HEK293T (cell line): ENCODE results near the gene UBXN4.
"Not testable (repeated sequence)": the region's sequence is repeated elsewhere in the genome, so short reads cannot be mapped to it uniquely, and the experiment has no call there.

ENCODE experiments used
- CTCF ChIA-PET: fragments of 350-600 bp; formaldehyde crosslinking; extraction: SDS; loops from one replicate; lab custom pipeline; 2021; ENCODE audit warnings: antibody characterized with exemption, inconsistent platforms; lab: Yijun Ruan, JAX
- POLR2A ChIA-PET: fragments of 350-600 bp; formaldehyde crosslinking; extraction: SDS; loops from one replicate; lab custom pipeline; 2020; ENCODE audit warnings: antibody characterized with exemption, inconsistent platforms; lab: Yijun Ruan, JAX
- DNase-seq: peaks from one replicate; pipeline ENCODE4 v3.0.0; 2012; ENCODE audit warnings: mixed read lengths; ENCODE audit errors: extremely low spot score
- ARNT ChIP-seq: fragments of 450-650 bp; IDR thresholded peaks from 2 replicates; pipeline ENCODE4 v1.6.1; 2017; ENCODE audit warnings: mild to moderate bottlenecking
- BHLHE40 ChIP-seq: fragments of 450-650 bp; IDR thresholded peaks from 2 replicates; pipeline ENCODE4 v1.6.1; 2016; ENCODE audit warnings: mild to moderate bottlenecking, moderate library complexity, borderline replicate concordance
- CTBP1 ChIP-seq: fragments of 450-650 bp; IDR thresholded peaks from 2 replicates; pipeline ENCODE4 v1.6.1; 2016; ENCODE audit warnings: borderline replicate concordance
- ELF4 ChIP-seq: fragments of 450-650 bp; IDR thresholded peaks from 2 replicates; pipeline ENCODE4 v1.6.1; 2017; ENCODE audit warnings: antibody characterized with exemption
- FOXA1 ChIP-seq: fragments of 450-650 bp; IDR thresholded peaks from 2 replicates; pipeline ENCODE4 v1.6.1; 2016; ENCODE audit warnings: mild to moderate bottlenecking
- FOXK2 ChIP-seq: fragments of 450-650 bp; IDR thresholded peaks from 2 replicates; pipeline ENCODE4 v1.6.1; 2016; ENCODE audit warnings: mild to moderate bottlenecking
- FOXM1 ChIP-seq: fragments of 450-650 bp; IDR thresholded peaks from 2 replicates; pipeline ENCODE4 v1.6.1; 2017; ENCODE audit warnings: mild to moderate bottlenecking, borderline replicate concordance
- HDGF ChIP-seq: fragments of 450-650 bp; IDR thresholded peaks from 2 replicates; pipeline ENCODE4 v1.6.1; 2017; ENCODE audit warnings: antibody characterized with exemption, borderline replicate concordance
- L3MBTL2 ChIP-seq: fragments of 450-650 bp; conservative IDR thresholded peaks from 2 replicates; pipeline ENCODE4 v1.6.1; 2016; ENCODE audit warnings: mild to moderate bottlenecking
- LEF1 ChIP-seq: fragments of 450-650 bp; IDR thresholded peaks from 2 replicates; pipeline ENCODE4 v1.6.1; 2017; ENCODE audit warnings: mild to moderate bottlenecking, borderline replicate concordance
- NFRKB ChIP-seq: fragments of 450-650 bp; IDR thresholded peaks from 2 replicates; pipeline ENCODE4 v1.6.1; 2016; ENCODE audit warnings: mild to moderate bottlenecking, moderate library complexity
- PKNOX1 ChIP-seq: fragments of 450-650 bp; IDR thresholded peaks from 2 replicates; pipeline ENCODE4 v1.6.1; 2016
- SP1 ChIP-seq: fragments of 450-650 bp; IDR thresholded peaks from 2 replicates; pipeline ENCODE4 v1.6.1; 2017
- SUZ12 ChIP-seq: fragments of 450-650 bp; IDR thresholded peaks from 2 replicates; pipeline ENCODE4 v1.6.1; 2016; ENCODE audit warnings: mild to moderate bottlenecking
- TARDBP ChIP-seq: fragments of 450-650 bp; IDR thresholded peaks from 2 replicates; pipeline ENCODE4 v1.6.1; 2016
- ZNF384 ChIP-seq: fragments of 450-650 bp; IDR thresholded peaks from 2 replicates; pipeline ENCODE4 v1.6.1; 2016

The UBXN4 gene

GRCh38 chr2:135783439-135783838, 41.8 kb downstream of the UBXN4 start:
- ChIA-PET CTCF (interaction anchor here (0.7 to 1.1 kb wide), 2 partner anchors 10 to 14 kb away, joined by 3 to 5 read pairs; no protein-coding TSS in a partner anchor), POLR2A (no interaction called here)
- TF ChIP-seq CTBP1, result no peak
- no peak for TF ChIP-seq PKNOX1
- TF ChIP-seq L3MBTL2, result no peak
- TF ChIP-seq TARDBP, result no peak
- TF ChIP-seq ELF4, result no peak
- TF ChIP-seq SP1, result no peak
- no peak for DNase-seq

GRCh38 chr2:135785032-135785431, 43.4 kb downstream of the UBXN4 start:
- POLR2A ChIA-PET, result no interaction called here
- no peak for DNase-seq
- CTCF ChIA-PET, result interaction anchor here (1.7 kb wide), 1 partner anchor 12 kb away, joined by 8 read pairs; no protein-coding TSS in a partner anchor
- TF ChIP-seq PKNOX1 (no peak), FOXA1 (no peak), L3MBTL2 (no peak)

- ChIA-PET CTCF (interaction anchor here (1.0 kb wide), 1 partner anchor 10 kb away, joined by 4 read pairs; no protein-coding TSS in a partner anchor), POLR2A (no interaction called here)
- no peak for TF ChIP-seq ARNT
- TF ChIP-seq ZNF384, result no peak
- TF ChIP-seq NFRKB, result no peak
- no peak for TF ChIP-seq PKNOX1
- no peak for DNase-seq
These were observed 45.2 kb downstream of the UBXN4 start for GRCh38 chr2:135786823-135787222.

- ChIA-PET CTCF (no interaction called here), POLR2A (no interaction called here)
- no peak for TF ChIP-seq CTBP1
- TF ChIP-seq ELF4, result no peak
- TF ChIP-seq ARNT, result no peak
- no peak for TF ChIP-seq NFRKB
- DNase-seq, result no peak
These were observed 48.8 kb downstream of the UBXN4 start for GRCh38 chr2:135790423-135790822.

DNA sequence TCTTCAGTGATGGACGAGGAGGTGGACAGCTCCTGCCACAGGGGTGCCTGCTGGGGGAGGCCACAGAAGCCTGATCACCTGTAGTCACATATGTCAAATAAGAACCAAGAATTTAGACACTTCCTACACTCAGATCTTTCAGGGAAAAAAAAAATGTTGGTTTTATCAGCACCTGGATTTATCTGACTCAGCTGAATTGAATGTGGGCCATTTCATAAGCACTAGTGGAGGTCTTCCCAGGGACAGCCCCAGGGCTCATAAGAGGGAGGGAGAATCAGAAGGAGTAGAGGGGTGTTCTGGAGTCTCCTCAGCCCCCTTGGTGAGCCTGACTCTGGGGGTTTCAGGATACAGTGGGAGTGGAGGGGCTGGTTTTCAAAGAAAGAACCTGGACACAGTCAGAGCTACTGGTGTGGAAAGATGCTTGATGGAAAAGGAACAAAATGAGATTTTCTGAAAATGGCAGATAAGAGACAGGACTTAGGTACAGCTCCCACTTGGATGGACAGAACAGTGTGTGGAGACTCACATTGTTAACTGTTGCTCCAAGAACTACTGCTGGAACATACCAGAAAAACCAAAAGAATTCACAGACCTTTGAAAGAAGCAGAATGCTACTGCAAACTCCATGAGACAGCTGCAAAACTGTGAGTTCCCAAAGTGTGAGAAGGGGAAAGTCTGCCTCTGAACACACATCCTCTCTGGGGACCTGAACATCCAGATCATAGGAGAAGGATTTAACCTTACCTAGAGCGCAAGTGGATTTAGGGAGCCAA, 49.9 kb downstream of the UBXN4 start:
- CTCF ChIA-PET, result interaction anchor here (0.7 to 1.1 kb wide), 2 partner anchors 12 to 26 kb away, joined by 3 read pairs; no protein-coding TSS in a partner anchor
- POLR2A ChIA-PET, result no interaction called here
- no peak for TF ChIP-seq CTBP1
- TF ChIP-seq HDGF, result no peak
- no peak for TF ChIP-seq NFRKB
- TF ChIP-seq PKNOX1, result no peak
- TF ChIP-seq BHLHE40, result no peak
- no peak for TF ChIP-seq LEF1
- TF ChIP-seq FOXM1, result no peak
- TF ChIP-seq FOXA1, result no peak
- TF ChIP-seq ZNF384, result no peak
- no peak for TF ChIP-seq ELF4
- TF ChIP-seq L3MBTL2, result no peak
- no peak for TF ChIP-seq SUZ12
- no peak for TF ChIP-seq ARNT
- TF ChIP-seq SP1, result no peak
- no peak for TF ChIP-seq TARDBP
- TF ChIP-seq FOXK2, result no peak
- DNase-seq, result no peak

- no peak for DNase-seq
- POLR2A ChIA-PET, result no interaction called here
- CTCF ChIA-PET, result no interaction called here
- TF ChIP-seq ELF4, result no peak
These were observed 50.9 kb downstream of the UBXN4 start for GRCh38 chr2:135792401-135793150.

DNA sequence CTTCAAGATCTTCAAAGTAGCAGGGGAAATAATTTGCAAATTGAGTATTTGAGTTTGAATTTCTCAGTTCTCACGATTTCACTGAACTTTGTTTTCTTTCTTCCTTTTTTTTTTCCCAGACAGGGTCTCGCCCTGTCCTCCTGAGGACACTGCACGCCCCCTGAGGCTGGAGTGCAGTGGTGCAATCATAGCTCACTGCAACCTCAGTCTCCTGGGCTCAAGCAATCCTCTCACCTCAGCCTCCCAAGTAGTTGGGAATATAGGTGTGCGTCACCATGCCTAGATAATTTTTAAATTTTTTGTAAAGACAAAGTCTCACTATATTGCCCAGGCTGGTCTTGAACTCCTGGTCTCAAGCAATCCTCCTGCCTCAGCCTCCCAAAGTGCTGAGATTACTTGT, 54.0 kb downstream of the UBXN4 start:
- CTCF ChIA-PET, result interaction anchor here (0.6 to 0.7 kb wide), 3 partner anchors 44 to 1067 kb away, joined by 3 to 6 read pairs (median 3); no protein-coding TSS in a partner anchor
- POLR2A ChIA-PET, DNase-seq: not testable (repeated sequence)
